ENCODE measurements around the gene PICK1.
"Not testable (repeated sequence)": the region's sequence is repeated elsewhere in the genome, so short reads cannot be mapped to it uniquely, and the experiment has no call there.

The PICK1 gene

DNA sequence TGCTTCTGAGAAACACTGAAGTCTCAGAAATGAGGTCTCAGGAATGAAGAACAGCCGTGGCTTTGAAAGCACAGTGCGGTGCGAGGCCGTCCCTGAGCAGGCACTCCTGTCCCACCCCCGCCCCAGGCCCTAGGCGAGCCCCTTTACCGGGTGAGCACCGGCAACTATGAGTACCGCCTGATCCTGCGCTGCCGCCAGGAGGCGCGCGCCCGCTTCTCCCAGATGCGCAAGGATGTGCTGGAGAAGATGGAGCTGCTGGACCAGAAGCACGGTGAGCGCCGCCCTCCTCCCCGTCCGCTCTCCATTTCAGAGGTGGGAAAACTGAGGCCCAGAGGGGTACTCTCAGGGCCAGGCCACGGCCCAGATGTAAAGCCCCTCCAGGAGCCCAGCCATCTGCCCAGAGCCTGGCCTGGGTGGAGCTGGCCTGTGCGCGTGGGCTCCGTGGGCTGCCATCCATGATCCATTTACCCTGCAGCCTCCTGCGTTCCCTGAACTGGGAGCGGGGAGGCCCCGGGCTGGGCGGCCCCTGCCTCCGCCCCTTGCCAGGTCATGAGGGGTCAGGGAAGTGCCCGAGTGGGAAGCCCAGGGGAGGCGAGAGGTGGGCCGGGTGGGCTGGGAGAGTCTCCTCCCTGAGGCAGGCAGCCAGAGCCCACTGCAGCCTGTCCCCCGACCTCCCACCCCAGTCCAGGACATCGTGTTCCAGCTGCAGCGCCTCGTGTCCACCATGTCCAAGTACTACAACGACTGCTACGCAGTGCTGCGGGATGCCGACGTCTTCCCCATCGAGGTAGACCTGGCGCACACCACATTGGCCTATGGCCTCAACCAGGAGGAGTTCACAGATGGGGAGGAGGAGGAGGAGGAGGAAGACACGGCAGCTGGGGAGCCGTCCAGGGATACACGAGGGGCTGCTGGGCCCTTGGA lies 17.2 kb downstream of the PICK1 start:
- Histone ChIP-seq H3K4me3 (ENCODE audit: low read depth, low read length) (no peak overlapping the region), H3K9ac (ENCODE audit: low read depth, low read length) (no peak overlapping the region), H3K4me1 (ENCODE audit: control insufficient read depth, insufficient read depth, low read length) (no peaks in the 10 kb centered on the region), H3K36me3 (ENCODE audit: control insufficient read depth, insufficient read depth, low read length) (peaks cover 31% of the 10 kb centered on the region), H3K27me3 (ENCODE audit: control insufficient read depth, insufficient read depth, low read length) (no peaks in the 10 kb centered on the region), H3K9me3 (ENCODE audit: control insufficient read depth, insufficient read depth, low read length) (no peaks in the 10 kb centered on the region)

DNA sequence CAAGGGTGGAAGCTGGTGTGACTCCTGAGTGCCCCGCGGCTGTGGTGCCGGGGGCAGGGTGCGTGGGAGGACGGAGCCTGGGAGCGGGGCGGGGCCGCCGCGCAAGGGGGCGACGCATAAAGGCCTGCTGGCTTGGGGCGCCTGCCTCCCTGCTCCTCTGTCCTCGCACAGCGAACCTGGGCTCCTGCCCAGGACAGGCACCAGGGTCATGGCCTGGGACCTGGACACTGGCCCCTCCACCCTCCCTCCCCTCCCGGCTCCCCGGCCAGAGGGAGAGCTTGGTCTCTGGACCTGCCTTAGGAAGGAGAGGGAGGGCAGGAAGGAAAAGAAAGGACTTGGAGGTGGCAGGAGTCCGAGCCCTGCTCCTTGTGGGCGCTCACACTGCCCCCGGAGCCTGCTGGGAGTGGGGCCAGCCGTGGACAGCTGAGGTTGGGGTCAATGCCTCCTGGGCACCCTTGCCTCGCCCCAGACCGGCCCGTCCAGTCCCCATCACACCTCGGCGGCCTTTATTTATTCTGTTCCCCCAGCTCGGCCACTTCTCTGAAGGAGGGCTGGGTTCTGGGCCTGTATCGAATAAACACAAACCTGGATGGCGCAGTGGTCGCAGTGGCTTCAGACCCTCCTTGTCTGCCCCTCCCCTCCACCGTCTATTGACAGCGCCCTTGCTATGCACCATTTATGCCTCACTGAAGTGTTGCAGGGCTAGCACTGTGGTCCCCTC lies 18.1 kb downstream of the PICK1 start:
- no peaks in the 10 kb centered on the region for H3K9me3 ChIP-seq (ENCODE audit: control insufficient read depth, insufficient read depth, low read length)
- no peak overlapping the region for H3K4me3 ChIP-seq (ENCODE audit: low read depth, low read length)
- peaks cover 5% of the 10 kb centered on the region for H3K27me3 ChIP-seq (ENCODE audit: control insufficient read depth, insufficient read depth, low read length)
- peaks cover 26% of the 10 kb centered on the region for H3K36me3 ChIP-seq (ENCODE audit: control insufficient read depth, insufficient read depth, low read length)
- no peaks in the 10 kb centered on the region for H3K4me1 ChIP-seq (ENCODE audit: control insufficient read depth, insufficient read depth, low read length)
- no peak overlapping the region for H3K9ac ChIP-seq (ENCODE audit: low read depth, low read length)

DNA sequence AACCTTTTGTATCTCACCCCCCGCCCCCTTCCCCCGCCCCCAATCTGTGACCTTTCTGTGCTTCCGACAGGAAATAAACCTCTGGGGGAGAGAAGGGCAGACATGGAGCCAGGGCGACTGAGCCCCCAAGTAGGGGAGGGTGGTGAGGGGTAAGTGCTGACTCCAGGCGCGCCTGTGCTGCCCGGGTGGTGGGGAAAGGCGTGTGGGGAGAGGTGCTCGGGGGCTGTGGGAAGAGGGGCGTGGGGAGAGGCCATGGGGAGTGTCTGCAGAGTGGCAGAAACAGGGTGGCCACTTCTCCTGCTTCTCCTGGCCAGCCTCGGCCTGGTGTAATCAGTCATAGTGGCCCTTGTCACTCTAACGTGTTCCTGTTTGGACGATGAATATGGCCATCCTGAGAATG lies 18.8 kb downstream of the PICK1 start:
- H3K36me3 ChIP-seq (ENCODE audit: control insufficient read depth, insufficient read depth, low read length): peaks cover 29% of the 10 kb centered on the region
- no peak overlapping the region for H3K9ac ChIP-seq (ENCODE audit: low read depth, low read length)
- H3K9me3 ChIP-seq (ENCODE audit: control insufficient read depth, insufficient read depth, low read length): no peaks in the 10 kb centered on the region
- H3K27me3 ChIP-seq (ENCODE audit: control insufficient read depth, insufficient read depth, low read length): peaks cover 8% of the 10 kb centered on the region
- no peaks in the 10 kb centered on the region for H3K4me1 ChIP-seq (ENCODE audit: control insufficient read depth, insufficient read depth, low read length)
- H3K4me3 ChIP-seq (ENCODE audit: low read depth, low read length): no peak overlapping the region

DNA sequence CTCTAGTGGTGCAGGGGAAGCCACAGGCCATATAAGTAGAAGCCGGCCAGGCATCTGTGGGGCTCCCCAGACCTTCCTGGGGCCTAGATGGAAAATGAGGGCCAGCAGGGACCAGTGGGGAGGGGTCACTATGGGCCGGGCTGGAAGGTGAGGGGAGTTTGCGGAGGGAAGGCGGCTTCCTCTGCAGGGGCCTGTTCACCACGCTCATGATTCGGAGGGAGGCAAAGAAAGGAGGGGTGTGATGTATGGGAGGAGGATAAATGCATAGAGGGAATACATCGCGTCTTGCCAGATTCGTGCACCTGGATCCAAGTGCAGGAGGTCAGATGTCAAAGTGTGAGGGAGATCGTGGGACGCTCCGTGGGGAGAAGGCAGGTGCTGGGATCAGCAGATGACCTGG lies 19.9 kb downstream of the PICK1 start:
- peaks cover 13% of the 10 kb centered on the region for H3K27me3 ChIP-seq (ENCODE audit: control insufficient read depth, insufficient read depth, low read length)
- peaks cover 23% of the 10 kb centered on the region for H3K36me3 ChIP-seq (ENCODE audit: control insufficient read depth, insufficient read depth, low read length)
- H3K4me1 ChIP-seq (ENCODE audit: control insufficient read depth, insufficient read depth, low read length): no peaks in the 10 kb centered on the region
- no peak overlapping the region for H3K9ac ChIP-seq (ENCODE audit: low read depth, low read length)
- H3K9me3 ChIP-seq (ENCODE audit: control insufficient read depth, insufficient read depth, low read length): no peaks in the 10 kb centered on the region
- H3K4me3 ChIP-seq (ENCODE audit: low read depth, low read length): no peak overlapping the region

DNA sequence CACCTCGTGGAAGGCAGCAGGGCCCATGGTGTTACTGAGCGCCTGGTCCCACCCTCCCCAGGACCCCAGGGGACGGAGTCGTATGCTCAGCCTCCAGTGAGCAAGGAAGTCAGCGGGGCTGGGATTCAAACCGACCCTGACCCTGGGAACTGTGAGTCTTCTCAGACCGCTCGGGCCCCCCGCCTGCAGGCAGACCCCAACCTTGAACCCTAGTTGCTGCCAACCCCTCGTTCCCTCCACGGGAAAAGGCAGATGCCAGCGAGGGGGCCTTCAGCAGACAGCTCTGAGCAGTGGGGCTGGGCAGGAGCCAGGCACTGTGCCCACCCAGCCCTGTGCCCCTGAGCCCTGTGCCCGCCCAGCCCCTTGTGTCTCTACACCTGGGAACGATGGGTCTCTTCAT lies 20.4 kb downstream of the PICK1 start:
- Histone ChIP-seq H3K9me3 (ENCODE audit: control insufficient read depth, insufficient read depth, low read length) (no peaks in the 10 kb centered on the region), H3K9ac (ENCODE audit: low read depth, low read length) (no peak overlapping the region), H3K4me3 (ENCODE audit: low read depth, low read length) (no peak overlapping the region), H3K36me3 (ENCODE audit: control insufficient read depth, insufficient read depth, low read length) (peaks cover 18% of the 10 kb centered on the region), H3K4me1 (ENCODE audit: control insufficient read depth, insufficient read depth, low read length) (no peaks in the 10 kb centered on the region), H3K27me3 (ENCODE audit: control insufficient read depth, insufficient read depth, low read length) (peaks cover 13% of the 10 kb centered on the region)

DNA sequence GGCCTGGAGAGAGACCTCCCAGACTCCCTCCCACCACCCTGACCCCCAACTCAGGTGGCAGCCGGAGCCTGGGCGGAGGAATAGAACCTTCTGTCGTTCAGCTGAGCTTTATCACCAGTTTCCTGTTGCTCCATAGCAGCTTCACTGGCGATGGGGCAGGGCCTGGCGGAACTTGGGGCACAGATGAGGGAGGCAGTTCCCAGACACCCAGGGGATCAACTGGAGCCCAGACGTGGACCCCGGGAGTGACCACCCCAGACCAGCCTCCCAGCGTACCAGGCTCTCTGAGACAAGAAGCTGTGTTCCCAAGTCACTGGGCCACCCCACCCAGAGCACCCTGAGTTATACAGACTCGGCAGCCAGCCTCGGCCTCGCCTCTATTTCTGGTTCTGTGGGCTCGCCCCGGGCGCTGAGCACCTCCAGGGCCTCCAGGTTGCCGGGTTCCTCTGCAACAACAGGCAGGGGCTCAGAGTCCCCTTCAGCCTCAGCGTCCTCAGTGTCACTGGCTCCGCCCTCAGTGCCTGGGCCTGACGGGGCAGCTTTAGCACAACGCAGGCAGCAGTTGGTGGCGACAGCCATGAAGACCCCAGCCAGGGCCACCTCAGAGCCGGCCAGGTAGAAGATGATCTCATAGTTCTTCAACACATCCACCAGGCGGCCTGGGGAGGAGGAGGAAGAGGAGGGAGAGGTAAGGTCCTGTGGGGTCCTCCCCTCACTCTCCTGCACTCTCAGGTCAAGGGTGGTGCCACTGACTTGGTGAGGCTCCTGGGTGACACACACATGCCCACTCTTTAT lies 21.0 kb downstream of the PICK1 start:
- Histone ChIP-seq H3K36me3 (ENCODE audit: control insufficient read depth, insufficient read depth, low read length) (peaks cover 11% of the 10 kb centered on the region), H3K9me3 (ENCODE audit: control insufficient read depth, insufficient read depth, low read length) (no peaks in the 10 kb centered on the region), H3K27me3 (ENCODE audit: control insufficient read depth, insufficient read depth, low read length) (peaks cover 13% of the 10 kb centered on the region), H3K4me1 (ENCODE audit: control insufficient read depth, insufficient read depth, low read length) (no peaks in the 10 kb centered on the region), H3K9ac (ENCODE audit: low read depth, low read length) (no peak overlapping the region), H3K4me3 (ENCODE audit: low read depth, low read length) (no peak overlapping the region)

DNA sequence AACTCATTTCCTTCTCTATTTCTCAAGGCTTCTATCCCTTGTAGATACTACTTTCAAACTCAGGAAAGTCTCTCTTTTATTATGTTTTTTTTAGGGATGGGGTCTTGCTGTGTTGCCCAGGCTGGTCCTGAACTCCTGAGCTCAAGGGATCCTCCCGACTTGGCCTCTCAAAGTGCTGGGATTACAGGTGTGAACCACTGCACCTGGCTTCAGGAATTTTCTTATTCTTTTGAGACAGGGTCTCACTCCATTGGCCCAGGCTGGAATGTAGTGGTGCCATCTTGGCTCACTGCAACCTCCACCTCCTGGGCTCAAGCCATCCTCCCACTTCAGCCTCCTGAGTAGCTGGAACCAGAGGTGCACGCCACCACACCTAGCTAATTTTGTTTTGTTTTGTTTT lies 22.0 kb downstream of the PICK1 start:
- H3K4me1 ChIP-seq (ENCODE audit: control insufficient read depth, insufficient read depth, low read length); H3K9ac ChIP-seq (ENCODE audit: low read depth, low read length); H3K9me3 ChIP-seq (ENCODE audit: control insufficient read depth, insufficient read depth, low read length); H3K4me3 ChIP-seq (ENCODE audit: low read depth, low read length): not testable (repeated sequence)
- peaks cover 11% of the 10 kb centered on the region for H3K36me3 ChIP-seq (ENCODE audit: control insufficient read depth, insufficient read depth, low read length)
- peaks cover 13% of the 10 kb centered on the region for H3K27me3 ChIP-seq (ENCODE audit: control insufficient read depth, insufficient read depth, low read length)

DNA sequence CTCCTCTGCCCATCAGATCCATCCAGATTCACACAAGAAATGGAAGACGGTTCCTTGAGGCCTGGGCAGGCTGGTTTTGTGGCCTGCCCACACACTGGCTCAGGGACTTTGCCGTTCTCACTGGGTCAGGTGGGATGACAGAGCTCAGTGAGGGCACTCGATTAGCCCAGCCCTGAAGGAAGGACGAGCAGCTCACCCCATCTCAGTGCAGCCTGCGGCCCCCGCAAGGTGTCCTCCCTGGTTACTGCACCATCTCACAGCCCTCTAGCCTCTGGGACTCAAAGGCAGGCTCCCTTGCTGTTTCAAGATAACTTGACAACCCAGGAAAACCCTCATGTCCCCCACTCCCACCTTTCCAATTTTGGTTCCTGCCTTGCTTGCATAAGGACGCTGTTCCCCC lies 22.6 kb downstream of the PICK1 start:
- Histone ChIP-seq H3K9ac (ENCODE audit: low read depth, low read length) (no peak overlapping the region), H3K4me3 (ENCODE audit: low read depth, low read length) (no peak overlapping the region), H3K9me3 (ENCODE audit: control insufficient read depth, insufficient read depth, low read length) (no peaks in the 10 kb centered on the region), H3K27me3 (ENCODE audit: control insufficient read depth, insufficient read depth, low read length) (peaks cover 13% of the 10 kb centered on the region), H3K36me3 (ENCODE audit: control insufficient read depth, insufficient read depth, low read length) (peaks cover 8% of the 10 kb centered on the region), H3K4me1 (ENCODE audit: control insufficient read depth, insufficient read depth, low read length) (no peaks in the 10 kb centered on the region)

DNA sequence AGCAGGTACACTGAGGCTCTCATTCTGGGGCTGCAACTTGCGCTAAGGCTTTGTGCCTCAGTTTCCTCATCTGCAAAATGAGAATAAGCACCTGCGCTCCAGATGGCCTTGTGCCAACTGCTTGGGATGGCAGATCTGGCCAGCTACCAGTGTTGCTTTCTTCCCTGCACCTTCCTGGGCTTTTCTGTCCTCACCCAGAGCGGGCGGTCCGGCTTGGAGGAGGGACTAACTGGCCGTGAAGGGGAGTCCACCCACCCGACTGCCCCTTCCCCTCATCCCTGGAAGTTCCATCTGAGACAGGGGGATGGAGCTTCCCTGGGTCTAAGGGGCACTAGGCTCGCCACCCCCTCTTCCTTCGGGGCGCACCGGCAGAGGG lies 23.3 kb downstream of the PICK1 start:
- H3K36me3 ChIP-seq (ENCODE audit: control insufficient read depth, insufficient read depth, low read length): peaks cover 6% of the 10 kb centered on the region
- H3K9ac ChIP-seq (ENCODE audit: low read depth, low read length): no peak overlapping the region
- peaks cover 13% of the 10 kb centered on the region for H3K27me3 ChIP-seq (ENCODE audit: control insufficient read depth, insufficient read depth, low read length)
- no peaks in the 10 kb centered on the region for H3K9me3 ChIP-seq (ENCODE audit: control insufficient read depth, insufficient read depth, low read length)
- H3K4me1 ChIP-seq (ENCODE audit: control insufficient read depth, insufficient read depth, low read length): no peaks in the 10 kb centered on the region
- H3K4me3 ChIP-seq (ENCODE audit: low read depth, low read length): no peak overlapping the region

DNA sequence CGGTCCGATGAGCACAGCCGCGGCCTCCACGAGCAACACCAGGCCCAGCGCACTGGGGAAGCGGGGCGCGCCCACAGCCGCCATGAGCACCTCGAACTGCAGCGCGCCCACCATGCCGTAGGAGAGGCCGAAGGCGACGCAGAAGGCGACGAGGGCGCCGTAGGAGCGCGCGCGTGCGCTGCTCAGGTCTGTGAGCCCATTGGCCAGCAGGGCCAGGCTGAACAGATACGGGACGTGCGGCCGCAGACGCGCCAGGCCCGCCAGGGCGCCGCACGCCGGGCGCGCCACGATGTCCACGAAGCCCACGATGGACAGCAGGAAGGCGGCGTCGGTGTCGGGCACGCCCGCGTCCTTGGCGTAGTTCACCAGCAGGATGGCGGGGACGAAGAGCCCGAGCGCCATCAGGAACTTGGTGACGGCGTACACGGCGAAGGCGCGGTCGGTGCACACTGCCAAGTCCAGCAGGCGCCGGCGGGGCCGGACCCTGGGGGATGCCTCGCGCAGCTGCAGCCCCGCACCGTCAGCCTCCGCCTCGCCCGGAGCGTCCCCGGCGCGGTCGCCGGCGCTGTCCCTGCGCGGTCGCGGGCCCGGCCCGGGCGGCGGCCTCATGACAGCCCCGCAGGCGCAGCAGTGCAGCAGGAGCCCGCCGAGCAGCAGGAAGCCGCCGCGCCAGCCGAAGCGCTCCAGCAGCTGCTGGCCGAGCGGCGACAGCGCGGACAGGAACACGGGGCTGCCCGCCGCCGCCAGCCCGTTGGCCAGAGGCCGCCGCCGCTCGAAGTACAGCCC lies 23.8 kb downstream of the PICK1 start:
- Histone ChIP-seq H3K9me3 (ENCODE audit: control insufficient read depth, insufficient read depth, low read length) (no peaks in the 10 kb centered on the region), H3K4me1 (ENCODE audit: control insufficient read depth, insufficient read depth, low read length) (no peaks in the 10 kb centered on the region), H3K36me3 (ENCODE audit: control insufficient read depth, insufficient read depth, low read length) (peaks cover 5% of the 10 kb centered on the region), H3K9ac (ENCODE audit: low read depth, low read length) (no peak overlapping the region), H3K4me3 (ENCODE audit: low read depth, low read length) (peak overlapping the region; percentile 48), H3K27me3 (ENCODE audit: control insufficient read depth, insufficient read depth, low read length) (peaks cover 13% of the 10 kb centered on the region)

DNA sequence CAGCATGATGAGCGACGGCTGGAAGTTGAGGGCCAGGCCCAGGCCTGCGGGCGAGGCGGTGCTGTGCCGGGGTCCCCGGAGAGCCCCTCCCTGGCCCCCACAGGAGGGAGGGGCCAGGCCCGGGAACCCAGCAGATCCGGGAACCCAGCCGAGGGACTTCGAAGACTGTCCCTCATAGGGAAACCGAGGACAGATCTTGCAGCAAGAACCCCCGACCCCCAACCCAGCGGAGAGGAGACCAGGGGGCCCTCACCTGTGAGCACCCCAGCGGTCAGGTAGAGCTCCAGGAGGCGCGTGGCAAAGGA lies 24.4 kb downstream of the PICK1 start:
- peak overlapping the region; percentile 30 for H3K4me3 ChIP-seq (ENCODE audit: low read depth, low read length)
- no peaks in the 10 kb centered on the region for H3K4me1 ChIP-seq (ENCODE audit: control insufficient read depth, insufficient read depth, low read length)

More for the DNA sequence above, 24.4 kb downstream of the PICK1 start:
- Histone ChIP-seq H3K9ac (ENCODE audit: low read depth, low read length) (no peak overlapping the region), H3K9me3 (ENCODE audit: control insufficient read depth, insufficient read depth, low read length) (no peaks in the 10 kb centered on the region), H3K27me3 (ENCODE audit: control insufficient read depth, insufficient read depth, low read length) (peaks cover 13% of the 10 kb centered on the region), H3K36me3 (ENCODE audit: control insufficient read depth, insufficient read depth, low read length) (peaks cover 7% of the 10 kb centered on the region)
